DMS 273 (cell line): Measurements from ENCODE around the gene GHRHR.

ENCODE experiments used
- DNase-seq: peaks from one replicate; lab custom pipeline; 2025; ENCODE audit not compliant: unreplicated experiment; lab: John Stamatoyannopoulos, UW

GHRHR gene

DNA sequence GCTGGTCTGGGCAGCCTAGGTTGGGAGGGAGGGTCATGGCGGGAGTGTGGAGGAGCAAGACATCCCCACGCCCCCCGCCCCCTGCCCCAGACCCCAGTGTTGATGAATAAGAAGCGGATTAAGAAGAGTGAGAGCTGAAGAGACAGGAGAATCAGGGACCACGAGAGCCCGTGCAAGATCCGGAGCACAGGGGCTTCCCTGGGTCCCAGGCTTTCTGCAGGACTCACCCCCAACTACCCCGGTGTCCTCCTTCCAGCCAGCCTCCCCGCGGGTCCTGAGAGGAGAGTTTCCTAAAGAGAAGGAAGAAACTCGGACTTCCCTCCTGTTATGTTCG lies 20.1 kb downstream of the GHRHR start:
- DNase-seq, result no peak

GRCh38 chr7:30984359-30985107 lies 20.8 kb downstream of the GHRHR start:
- peak; percentile 59 for DNase-seq

GRCh38 chr7:30985756-30986155 lies 22.0 kb downstream of the GHRHR start:
- DNase-seq, result no peak

GRCh38 chr7:30986331-30986730 lies 22.6 kb downstream of the GHRHR start:
- no peak for DNase-seq

- DNase-seq, result no peak
Observed at GRCh38 chr7:30986738-30987137, 23.0 kb downstream of the GHRHR start.

GRCh38 chr7:30987178-30987577 lies 23.4 kb downstream of the GHRHR start:
- no peak for DNase-seq

DNA sequence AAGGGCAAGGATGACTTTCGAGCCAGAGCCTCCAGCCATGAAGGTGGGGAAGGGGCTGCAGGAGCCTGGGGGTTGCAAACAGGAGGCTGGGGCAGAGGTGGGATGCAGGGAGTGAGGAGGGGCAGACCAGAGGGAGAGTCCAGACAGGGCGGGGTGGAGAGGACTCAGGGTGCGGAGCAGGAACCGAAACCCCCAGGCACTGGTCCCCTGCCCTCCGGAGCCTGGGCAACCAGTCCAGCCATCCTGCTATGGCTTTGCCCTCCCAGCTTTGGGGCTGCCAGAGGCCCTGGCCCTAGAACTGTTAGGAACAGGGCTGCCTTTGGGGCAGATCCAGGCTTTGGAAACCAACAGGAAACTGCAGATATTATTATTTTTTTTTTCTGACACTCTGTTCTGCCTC lies 24.2 kb downstream of the GHRHR start:
- DNase-seq, result peak; percentile 68

DNA sequence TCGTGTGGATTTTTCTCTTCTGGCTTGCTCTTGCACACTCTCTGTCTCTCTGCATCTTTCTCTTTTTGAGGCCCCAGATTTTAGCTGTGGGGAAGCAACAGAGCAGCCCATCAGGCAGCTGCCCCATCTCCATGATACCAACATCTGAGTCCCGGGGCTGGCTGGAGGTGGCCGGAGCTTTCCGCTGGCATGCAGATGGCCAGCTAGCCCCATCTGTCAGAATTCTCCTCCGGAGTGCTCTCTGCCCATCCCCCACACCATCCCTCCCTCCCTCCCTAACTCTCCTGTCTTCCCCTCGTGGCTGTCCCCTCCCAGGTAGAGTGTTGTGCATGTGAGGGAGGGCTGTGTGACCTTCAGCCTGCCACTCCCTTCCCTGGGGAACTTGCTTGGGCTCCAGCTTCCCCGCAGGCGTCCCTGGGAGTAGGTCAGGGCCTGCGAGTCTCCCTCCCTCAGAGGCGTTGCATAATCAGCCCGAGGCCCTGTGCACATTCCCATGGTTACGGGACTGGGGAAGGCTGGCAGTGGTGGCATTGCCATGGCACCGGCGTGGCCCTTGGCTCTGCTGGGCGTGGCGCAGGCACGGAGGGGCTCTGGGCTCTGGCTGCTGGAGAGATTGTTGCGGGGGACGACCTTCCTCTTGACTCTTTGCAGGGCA lies 24.7 kb downstream of the GHRHR start:
- DNase-seq, result peak; percentile 94

GRCh38 chr7:30989008-30989823 lies 25.5 kb downstream of the GHRHR start:
- no peak for DNase-seq

DNA sequence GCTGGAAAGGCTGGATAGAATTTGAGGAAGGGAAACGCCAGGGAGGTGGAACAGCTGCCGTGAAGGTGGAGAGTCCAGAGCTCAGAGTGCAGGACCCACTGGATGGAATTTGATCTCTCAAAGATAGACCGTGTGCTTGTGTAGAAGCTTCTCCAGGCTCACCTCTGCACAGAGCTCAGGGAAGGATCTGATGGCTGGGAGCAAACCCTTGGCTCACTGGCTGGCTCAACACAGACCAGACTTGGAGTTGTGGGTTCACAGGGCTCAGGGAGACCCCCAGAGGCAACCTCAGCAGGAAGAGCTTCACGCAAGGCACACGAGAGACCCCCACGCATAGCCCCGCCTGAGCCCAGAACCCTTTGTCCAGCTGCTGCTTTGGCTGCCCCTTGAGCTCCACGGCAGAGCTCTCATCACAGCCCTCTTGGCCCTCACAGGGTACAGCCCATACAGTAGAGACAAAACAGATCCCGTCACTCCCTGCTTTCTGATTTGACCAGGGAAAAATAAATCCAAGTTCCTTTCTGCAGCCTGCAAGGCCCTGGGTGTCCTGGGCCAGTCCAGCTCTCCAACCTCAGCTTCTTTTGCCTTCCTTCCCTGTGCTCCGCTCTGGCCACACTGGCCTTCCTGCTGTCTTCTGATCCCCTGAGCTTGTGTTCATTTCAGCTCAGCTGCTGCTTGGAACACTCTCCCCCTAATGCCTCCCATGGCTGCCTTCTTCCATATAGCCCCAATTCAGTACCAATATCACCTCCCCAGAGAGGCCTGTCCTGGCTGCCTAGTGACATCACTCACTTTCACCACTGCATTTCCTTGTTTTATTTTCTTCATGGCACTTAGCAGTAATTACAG lies 26.3 kb downstream of the GHRHR start:
- DNase-seq, result peak; percentile 31

GRCh38 chr7:30990673-30991170 lies 27.0 kb downstream of the GHRHR start:
- DNase-seq, result no peak

DNA sequence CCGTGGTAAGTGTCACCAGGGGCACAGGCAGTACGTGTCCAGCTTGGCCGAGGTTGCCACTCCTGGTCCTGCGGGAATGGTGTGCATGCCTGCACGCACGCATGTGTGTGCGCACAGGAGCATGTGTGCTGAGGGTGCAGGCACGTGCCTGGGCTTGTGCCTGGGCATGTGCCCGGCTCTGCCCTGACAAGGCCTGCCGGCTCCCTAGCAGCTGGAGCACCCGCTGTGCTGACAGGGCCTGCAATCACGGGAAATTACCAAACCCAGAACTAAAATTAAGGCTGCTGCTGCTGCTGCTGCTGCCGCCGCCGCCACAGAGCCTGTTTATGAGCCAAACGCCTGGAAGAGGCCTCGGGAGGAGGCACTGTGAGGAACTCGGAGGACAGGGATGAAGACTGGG lies 28.7 kb downstream of the GHRHR start:
- peak; percentile 96 for DNase-seq

GRCh38 chr7:30994206-30995100 lies 30.7 kb downstream of the GHRHR start:
- peak; percentile 97 for DNase-seq

DNA sequence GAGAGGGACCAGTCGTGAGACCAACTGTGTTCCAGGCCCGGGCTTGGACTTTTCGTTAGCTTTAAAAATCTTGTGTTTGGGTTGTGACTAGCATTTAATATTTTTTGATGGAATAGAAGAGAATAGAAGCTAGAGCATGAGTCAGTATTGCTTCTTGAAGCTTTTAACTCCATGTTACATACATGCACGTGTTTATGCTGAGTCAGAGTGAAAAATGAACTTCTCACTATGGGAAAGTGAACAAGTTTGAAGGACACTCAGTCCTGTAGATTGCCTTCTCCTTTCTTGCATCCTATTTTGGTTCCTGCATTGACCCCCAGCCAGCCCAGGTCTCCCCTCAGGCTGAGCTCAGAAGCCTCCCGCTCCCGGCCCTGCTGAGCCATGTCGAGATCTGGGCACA lies 31.8 kb downstream of the GHRHR start:
- no peak for DNase-seq

GRCh38 chr7:30996256-30996655 lies 32.5 kb downstream of the GHRHR start:
- peak; percentile 57 for DNase-seq

GRCh38 chr7:30996883-30997282 lies 33.1 kb downstream of the GHRHR start:
- no peak for DNase-seq

DNA sequence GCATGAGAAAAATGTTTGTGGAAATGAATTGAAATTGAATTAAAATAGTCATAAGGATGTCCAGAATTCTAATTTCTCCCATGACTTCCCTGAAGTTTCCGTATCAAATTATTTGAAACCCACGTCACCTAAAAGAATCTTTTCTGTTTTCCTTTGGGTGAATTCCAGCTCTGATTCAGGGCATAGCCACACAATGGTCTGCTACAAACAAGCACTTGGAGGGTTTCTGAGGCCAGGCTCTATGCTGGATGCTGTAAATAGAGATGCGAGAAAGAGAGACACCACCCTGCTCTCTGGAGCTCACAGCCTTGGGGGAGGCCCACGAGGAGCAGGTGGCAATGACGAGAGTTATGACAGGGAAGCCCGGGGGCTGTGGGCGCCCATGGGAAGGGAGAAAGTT lies 33.6 kb downstream of the GHRHR start:
- DNase-seq, result no peak

DNA sequence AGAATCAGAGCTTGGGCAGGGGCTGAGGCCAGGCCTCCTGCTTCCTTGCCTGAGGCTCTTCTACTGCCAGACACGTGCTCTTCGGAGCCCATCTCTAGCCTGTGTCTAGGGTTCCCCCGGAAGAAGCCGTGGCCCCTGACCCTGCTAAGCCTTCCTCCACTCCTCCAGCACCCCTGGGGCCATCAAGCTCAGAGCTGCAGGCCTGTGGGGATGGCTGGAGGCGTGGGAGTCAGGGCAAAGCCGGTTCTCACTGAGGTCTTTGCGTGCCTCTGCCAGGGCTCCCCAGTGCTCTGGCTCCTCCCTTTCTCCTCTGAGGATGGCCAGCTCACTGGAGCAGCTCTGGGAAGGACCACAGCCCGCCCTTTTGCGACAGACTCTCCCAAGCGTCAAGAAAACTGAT lies 34.4 kb downstream of the GHRHR start:
- no peak for DNase-seq

GRCh38 chr7:31000161-31000693 lies 36.5 kb downstream of the GHRHR start:
- DNase-seq, result no peak

DNA sequence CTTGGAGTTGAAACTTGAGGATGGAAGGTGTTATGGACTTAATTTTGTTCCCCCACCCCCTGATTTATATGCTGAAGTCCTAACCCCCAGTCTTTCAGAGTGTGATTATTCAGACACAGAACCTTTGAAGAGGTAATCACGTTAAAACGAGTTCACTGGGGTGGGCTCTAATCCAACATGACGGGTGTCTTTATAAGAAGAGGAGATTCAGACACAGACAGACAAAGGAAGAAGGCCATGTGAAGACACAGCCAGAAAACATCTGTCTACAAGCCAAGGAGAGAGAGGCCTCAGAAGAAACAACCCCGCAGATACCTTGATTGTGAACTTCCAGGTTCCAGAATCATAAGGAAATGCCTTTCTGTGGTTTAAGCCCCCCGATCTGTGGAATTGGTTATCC lies 37.0 kb downstream of the GHRHR start:
- no peak for DNase-seq
